NCI-H2107 (cell line): ENCODE data around the gene ZDHHC7.
"Not testable (repeated sequence)": the region's sequence is repeated elsewhere in the genome, so short reads cannot be mapped to it uniquely, and the experiment has no call there.

Experiments used
- DNase-seq: peaks from one replicate; lab custom pipeline; 2025; lab: John Stamatoyannopoulos, UW

Gene ZDHHC7, protein sequence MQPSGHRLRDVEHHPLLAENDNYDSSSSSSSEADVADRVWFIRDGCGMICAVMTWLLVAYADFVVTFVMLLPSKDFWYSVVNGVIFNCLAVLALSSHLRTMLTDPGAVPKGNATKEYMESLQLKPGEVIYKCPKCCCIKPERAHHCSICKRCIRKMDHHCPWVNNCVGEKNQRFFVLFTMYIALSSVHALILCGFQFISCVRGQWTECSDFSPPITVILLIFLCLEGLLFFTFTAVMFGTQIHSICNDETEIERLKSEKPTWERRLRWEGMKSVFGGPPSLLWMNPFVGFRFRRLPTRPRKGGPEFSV

GRCh38 chr16:85010931-85011845, at the start of gene ZDHHC7:
Gene ZDHHC7, minus strand, starts transcription at chr16:85011535. Its CDS starts 20,917 bp downstream, at chr16:84990618.
- DNase-seq, result no peak

- no peak for DNase-seq
Observed at GRCh38 chr16:85058909-85059308, 47.6 kb upstream of the ZDHHC7 start.

DNA sequence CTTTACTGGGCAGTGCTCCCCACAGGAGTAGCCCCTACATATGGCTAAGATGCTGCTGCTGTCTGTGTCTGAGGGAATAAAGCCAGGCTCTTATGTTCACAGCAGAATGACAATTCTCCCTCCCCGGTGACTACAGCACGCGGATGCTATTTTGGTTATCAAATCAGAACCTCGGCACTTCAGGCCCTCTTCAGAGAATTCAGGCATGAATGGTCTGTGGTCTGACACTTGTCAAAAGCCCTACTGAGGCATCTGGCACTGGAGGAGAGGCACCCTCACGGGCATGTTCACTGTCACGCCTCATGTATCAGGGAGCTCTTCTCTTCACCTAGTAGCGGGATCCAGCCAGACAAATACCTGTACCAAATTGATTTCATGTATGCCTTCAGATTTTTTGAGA, 46.6 kb upstream of the ZDHHC7 start:
- peak; percentile 60 for DNase-seq

- DNase-seq, result no peak
Observed at GRCh38 chr16:85057212-85057889, 46.0 kb upstream of the ZDHHC7 start.

GRCh38 chr16:85056211-85056748, 44.9 kb upstream of the ZDHHC7 start:
- DNase-seq, result no peak

DNA sequence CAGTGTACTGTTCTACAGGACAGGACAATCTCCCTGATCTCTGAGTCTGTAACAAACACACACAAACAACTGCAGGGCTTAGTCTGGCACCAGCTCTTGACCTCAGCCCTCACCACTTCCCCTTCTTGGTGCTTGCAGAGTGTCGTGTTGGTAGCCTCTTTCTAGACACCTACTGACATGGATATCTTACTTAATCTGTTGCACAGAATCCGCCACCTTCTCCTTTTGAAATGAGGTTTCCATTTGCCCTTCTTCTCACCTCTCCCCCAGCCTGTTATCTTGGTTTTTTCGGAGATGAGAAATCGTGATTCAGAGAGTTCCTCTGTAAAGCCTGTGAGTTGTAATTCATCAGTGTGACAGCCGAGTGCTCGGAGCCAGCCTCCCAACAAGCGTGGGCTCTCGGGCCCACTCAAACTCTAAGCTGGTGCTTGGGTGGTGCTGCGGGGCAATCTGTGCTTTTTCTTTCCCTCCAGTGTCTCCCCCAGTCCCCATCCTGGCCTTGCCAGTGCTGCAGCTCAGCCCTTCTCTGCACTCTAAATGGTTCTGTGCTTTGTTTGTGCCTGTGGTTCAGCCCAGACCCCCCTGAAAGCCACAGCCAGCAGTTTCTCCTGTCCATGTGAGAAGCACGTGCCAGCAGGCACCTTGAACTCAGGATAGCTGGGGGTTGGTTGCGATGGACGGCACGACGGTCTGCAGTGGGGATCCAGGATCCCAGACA, 44.3 kb upstream of the ZDHHC7 start:
- DNase-seq, result no peak

GRCh38 chr16:85054948-85055492, 43.7 kb upstream of the ZDHHC7 start:
- no peak for DNase-seq

DNA sequence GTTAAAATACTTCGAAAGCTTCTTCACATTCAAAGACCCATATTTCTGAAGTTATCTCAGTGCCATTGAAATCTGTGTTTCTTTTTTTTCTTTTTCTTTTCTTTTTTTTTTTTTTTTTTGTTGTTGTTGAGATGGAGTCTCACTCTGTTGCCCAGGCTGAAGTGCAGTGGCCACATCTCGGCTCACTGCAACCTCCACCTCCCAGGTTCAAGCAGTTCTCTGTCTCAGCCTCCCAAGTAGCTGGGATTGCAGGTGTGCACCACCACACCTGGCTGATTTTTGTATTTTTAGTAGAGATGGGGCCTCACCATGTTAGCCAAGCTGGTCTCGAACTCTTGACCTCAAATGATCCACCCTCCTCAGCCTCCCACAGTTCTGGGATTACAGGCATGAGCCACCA, 43.0 kb upstream of the ZDHHC7 start:
- DNase-seq, result not testable (repeated sequence)

- DNase-seq, result no peak
Observed at GRCh38 chr16:85052536-85052935, 41.2 kb upstream of the ZDHHC7 start.

GRCh38 chr16:85051683-85052082, 40.3 kb upstream of the ZDHHC7 start:
- no peak for DNase-seq

DNA sequence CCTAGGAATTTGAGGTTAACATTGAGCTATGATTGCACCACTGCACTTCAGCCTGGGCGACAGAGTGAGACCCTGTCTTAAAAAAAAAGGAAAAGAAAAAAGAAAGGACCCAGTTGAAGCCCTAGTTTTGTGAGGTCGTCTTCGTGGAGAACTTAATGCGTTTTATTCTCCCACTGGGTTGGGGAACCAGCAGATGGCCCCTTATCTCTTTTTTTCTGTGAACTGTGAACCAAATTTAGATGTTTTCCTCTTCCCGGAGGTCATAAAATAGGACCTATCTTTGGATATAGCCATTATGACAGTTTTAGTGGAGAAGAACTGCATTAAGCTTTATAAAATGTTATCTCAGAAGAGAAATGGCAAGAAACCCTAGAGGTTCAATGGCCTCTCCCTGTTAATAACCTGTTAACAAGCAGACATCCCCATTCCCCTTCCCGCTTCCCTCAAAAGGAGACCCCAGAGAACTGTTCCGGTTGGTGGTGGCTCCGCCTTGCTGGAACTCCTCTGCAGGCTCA, 39.8 kb upstream of the ZDHHC7 start:
- DNase-seq, result no peak

- no peak for DNase-seq
Observed at GRCh38 chr16:85049706-85050305, 38.5 kb upstream of the ZDHHC7 start.

DNA sequence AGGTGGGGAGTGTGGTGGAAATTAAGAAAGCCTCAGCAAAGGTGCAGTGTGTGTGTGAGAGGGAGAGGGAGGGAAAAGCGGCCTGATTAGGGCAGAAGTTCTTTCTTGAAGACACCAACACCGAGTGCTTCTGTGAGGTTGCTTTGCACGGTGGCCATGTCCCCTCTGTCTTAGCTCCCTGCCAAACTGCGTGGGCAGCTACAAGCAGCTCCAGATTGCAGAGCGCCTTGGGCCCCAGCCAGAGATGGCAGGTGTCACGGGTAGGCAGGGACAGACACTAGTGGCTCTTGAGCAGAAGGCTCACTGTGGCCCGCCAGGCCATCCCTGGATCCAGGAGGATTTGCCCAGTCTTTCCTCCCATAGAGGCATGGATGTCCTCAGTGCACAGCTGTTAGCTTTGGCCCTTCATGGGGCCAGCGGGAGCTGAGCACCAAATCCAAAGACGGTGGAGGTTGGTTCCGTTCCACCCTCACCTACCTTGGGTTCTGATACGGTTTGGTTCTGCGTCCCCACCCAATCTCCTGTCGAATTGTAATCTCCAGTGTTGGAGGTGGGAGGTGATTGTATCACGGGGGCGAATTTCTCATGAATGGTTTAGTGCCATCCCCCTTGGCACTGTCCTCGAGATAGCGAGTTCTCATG, 37.7 kb upstream of the ZDHHC7 start:
- no peak for DNase-seq

GRCh38 chr16:85047867-85048455, 36.6 kb upstream of the ZDHHC7 start:
- no peak for DNase-seq

DNA sequence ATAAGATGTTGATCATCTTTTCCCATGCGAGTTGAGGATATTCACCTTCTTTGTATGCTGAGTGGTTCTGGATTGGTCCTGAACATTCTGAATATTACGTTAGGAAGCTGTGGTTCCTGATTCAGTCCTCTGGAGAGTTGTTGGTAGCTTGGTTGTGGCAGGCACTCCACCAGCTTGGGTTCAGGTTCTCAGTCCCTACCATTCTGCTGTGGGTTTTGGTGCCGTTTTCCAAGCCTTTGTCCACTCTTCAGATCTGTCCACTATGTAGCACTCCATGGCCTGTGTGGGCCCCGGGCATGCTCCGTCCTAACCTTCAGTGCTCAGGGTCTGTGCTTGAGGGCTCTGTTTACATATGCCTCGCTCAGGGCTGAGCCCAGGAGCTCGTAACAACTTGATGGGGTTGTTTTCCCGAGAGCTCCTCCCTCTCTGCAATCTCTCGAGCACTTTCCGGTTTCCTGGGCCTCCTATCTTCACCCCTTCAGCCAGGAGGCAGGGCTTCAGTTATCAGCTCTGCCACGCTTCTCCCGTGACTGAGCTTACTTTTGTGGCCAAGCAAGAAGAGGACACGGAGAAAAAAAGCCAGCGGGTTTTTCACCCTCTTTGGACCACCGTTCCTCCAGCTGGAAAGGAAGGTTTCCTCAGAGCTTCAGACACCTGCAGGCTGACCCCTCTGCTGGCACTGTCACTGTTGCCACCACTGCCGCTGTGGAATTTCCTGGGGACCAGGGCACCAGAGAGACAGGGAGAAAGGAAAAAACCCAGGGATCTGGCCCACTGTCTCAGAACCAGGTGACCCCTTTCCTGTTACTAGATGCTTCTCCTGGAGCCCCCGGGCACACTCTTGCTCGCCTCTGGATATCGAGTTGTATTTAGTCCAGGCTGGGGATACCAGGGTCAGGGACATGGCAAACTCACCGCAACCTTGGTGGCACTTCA, 35.9 kb upstream of the ZDHHC7 start:
- DNase-seq, result no peak

- no peak for DNase-seq
Observed at GRCh38 chr16:85046472-85046916, 35.2 kb upstream of the ZDHHC7 start.

- DNase-seq, result no peak
Observed at GRCh38 chr16:85045641-85046471, 34.5 kb upstream of the ZDHHC7 start.

DNA sequence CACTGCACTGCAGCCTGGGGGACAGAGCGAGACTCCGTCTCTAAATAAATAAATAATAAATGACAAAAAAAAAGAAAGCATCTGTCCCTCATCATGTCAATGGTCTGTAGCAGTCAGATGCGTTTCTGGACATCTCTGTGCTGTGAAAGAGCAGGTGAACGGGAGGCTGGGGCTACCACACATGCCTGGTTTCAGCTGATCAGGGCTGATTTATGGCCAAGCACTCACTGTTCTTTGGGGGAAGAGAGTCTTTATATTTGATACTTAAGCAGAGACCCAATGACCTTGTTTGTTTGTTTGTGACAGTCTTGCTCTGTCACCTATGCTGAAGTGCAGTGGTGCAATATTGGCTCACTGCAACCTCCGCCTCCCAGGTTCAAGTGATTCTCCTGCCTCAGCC, 33.7 kb upstream of the ZDHHC7 start:
- no peak for DNase-seq
